NT2/D1 (cell line): ENCODE results near the gene CAPZB.

Source experiments
- SUZ12 ChIP-seq: IDR thresholded peaks from 2 replicates; pipeline ENCODE4 v1.6.1; 2011; ENCODE audit not compliant: insufficient read length, insufficient read depth; ENCODE audit errors: extremely low read depth
- YY1 ChIP-seq: IDR thresholded peaks from 2 replicates; pipeline ENCODE4 v1.6.1; 2011; ENCODE audit not compliant: insufficient read length, insufficient read depth
- ZNF274 ChIP-seq: IDR thresholded peaks from 2 replicates; pipeline ENCODE4 v1.6.1; 2011; ENCODE audit warnings: mild to moderate bottlenecking, low read depth, low read length

DNA sequence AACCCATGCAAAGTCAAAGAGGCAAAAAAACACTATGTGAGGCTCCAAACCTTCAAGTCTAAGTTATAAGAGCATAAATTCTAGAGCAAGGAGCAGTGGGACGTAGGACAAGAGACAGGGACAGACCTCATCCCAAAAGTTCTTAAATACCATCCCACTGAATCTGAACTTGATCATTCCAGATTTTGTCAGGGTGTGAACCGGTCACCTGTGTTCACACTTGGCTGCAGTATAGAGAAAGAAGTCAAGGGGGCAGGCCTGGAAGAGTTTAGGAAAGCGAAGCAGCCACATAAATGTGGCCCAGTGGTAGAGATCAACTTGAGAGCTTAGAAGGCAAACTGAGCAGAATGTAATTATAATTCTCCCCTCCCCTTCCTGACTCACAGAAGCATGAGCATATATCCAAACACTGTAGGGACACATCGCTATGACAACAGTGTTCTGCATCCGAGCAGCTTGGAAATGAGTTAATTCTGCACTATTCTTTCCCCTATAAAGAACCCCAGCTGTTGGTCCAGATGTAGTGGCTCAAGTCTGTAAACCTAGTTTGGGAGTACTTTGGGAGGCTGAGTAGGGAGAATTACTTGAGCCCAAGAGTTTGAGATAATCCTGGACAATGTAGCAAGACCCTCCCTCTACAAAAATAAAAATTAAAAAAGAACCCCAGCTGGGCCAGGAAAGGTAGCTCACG is 176.1 kb downstream of the CAPZB start:
- TF ChIP-seq ZNF274 (no peak), SUZ12 (no peak), YY1 (no peak)
